ENCODE measurements around the gene LAMTOR2. TPM values are rescaled to one million over a fixed set of nuclear protein-coding genes. Genes with fewer than 3 reads are reported as not detected.
A peak's percentile ranks its signal among the peaks of the same experiment; 100 is the strongest.

Gene LAMTOR2
- total and polyA plus RNA-seq, 2 experiments from 2014 or later = 48.5 to 142 TPM

DNA sequence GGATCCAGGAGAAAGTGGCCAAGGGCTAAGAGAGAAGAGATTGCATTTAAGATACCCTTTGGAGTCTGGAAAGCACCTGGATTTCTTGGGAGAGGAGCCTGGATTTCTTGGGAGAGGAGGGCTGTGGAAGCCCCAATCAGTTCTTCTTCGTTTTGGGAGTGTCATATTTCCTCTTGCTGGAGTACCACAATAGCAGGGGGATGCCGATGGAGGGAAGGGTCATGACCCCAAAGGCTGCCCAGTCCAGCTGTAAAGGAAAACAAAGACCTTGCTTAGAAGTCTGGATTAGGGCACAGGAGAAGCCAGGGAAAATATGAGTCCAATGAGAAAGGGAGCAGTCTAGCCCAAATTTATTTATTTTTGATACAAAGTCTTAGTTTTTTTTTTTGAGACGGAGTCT, 45.2 kb upstream of the LAMTOR2 start:
- no peaks in the 10 kb centered on the region for H4K20me1 ChIP-seq (ENCODE audit: insufficient read depth, poor library complexity, severe bottlenecking)
- no peak overlapping the region for H2AFZ ChIP-seq
- H3K79me2 ChIP-seq = no peaks in the 10 kb centered on the region
- no peak overlapping the region for H3K4me2 ChIP-seq
- H3K36me3 ChIP-seq (replicated peaks; ENCODE audit: insufficient read depth, low read depth) = peaks cover 7% of the 10 kb centered on the region
- TF ChIP-seq EZH2phosphoT487 (IDR thresholded peaks at IDR 0.05; ENCODE audit: low read depth, severe bottlenecking, unreplicated experiment) = no peak
- TF ChIP-seq, protein P1, sequence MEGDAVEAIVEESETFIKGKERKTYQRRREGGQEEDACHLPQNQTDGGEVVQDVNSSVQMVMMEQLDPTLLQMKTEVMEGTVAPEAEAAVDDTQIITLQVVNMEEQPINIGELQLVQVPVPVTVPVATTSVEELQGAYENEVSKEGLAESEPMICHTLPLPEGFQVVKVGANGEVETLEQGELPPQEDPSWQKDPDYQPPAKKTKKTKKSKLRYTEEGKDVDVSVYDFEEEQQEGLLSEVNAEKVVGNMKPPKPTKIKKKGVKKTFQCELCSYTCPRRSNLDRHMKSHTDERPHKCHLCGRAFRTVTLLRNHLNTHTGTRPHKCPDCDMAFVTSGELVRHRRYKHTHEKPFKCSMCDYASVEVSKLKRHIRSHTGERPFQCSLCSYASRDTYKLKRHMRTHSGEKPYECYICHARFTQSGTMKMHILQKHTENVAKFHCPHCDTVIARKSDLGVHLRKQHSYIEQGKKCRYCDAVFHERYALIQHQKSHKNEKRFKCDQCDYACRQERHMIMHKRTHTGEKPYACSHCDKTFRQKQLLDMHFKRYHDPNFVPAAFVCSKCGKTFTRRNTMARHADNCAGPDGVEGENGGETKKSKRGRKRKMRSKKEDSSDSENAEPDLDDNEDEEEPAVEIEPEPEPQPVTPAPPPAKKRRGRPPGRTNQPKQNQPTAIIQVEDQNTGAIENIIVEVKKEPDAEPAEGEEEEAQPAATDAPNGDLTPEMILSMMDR (IDR thresholded peaks at IDR 0.05; ENCODE audit: poor library complexity) = no peak
- no peak for TF ChIP-seq EZH2 (IDR thresholded peaks at IDR 0.05; ENCODE audit: borderline replicate concordance)
- DNase-seq (ENCODE audit: low spot score) = no peak
- peak overlapping the region; percentile 3 for H3K27ac ChIP-seq
- H3K9me3 ChIP-seq (ENCODE audit: low read depth) = no peaks in the 10 kb centered on the region
- no peaks in the 10 kb centered on the region for H3K9me2 ChIP-seq (replicated peaks; ENCODE audit: insufficient read depth)
- H3K4me1 ChIP-seq (ENCODE audit: insufficient read depth) = no peaks in the 10 kb centered on the region
- H3K4me3 ChIP-seq = no peak overlapping the region
- no peaks in the 10 kb centered on the region for H3K27me3 ChIP-seq
- WGBS (ENCODE audit: low lambda C conversion rate, missing lambda C conversion rate) = 58% methylated on average over 3 of the region's 3 CpGs

DNA sequence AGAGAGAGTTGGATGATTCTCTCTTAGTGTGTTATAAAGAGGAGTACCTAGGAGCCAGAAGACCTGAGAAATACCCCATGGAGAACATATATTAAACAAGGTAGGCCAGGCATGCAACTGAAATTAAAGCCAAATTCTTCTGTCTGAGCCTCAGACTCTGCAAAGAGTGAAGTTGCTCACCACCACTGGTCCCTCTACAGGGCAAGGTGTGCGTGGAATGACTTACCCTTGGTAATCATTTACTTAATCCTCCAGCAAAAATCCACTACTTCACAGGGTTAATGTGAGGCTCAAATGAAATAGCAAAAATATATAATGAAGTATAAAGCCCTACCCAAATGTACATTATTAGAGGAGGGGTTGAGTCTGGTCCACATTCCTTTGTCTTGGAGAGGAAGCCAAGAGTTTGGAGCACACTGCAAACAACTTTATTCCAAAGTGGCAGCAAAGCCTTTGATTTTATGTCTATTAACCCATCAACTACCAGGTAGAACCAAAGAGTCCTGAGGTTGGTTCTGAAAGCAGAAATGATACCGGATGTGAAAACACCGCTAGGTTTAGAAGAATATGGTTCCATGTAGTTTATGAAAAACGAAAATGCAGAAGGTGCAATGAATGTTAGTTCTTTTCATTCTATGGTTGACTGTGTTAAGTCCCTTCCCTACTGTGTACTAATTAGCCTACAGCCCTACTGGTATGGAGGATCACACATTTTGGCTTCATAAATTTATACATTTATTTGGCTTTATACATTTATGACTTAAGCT, 42.3 kb upstream of the LAMTOR2 start:
- 90% methylated on average over 4 of the region's 4 CpGs for WGBS (ENCODE audit: low lambda C conversion rate, missing lambda C conversion rate)
- no peaks in the 10 kb centered on the region for H4K20me1 ChIP-seq (ENCODE audit: insufficient read depth, poor library complexity, severe bottlenecking)
- H3K4me1 ChIP-seq (ENCODE audit: insufficient read depth) = no peaks in the 10 kb centered on the region
- no peaks in the 10 kb centered on the region for H3K9me3 ChIP-seq (ENCODE audit: low read depth)
- no peaks in the 10 kb centered on the region for H3K27me3 ChIP-seq
- peaks cover 16% of the 10 kb centered on the region for H3K79me2 ChIP-seq
- no peaks in the 10 kb centered on the region for H3K9me2 ChIP-seq (replicated peaks; ENCODE audit: insufficient read depth)
- peaks cover 7% of the 10 kb centered on the region for H3K36me3 ChIP-seq (replicated peaks; ENCODE audit: insufficient read depth, low read depth)
- H3K4me3 ChIP-seq = no peak overlapping the region
- TF ChIP-seq, protein P1 (IDR thresholded peaks at IDR 0.05; ENCODE audit: poor library complexity) = no peak
- TF ChIP-seq EZH2phosphoT487 (IDR thresholded peaks at IDR 0.05; ENCODE audit: low read depth, severe bottlenecking, unreplicated experiment) (no peak), EZH2 (IDR thresholded peaks at IDR 0.05; ENCODE audit: borderline replicate concordance) (no peak)
- no peak overlapping the region for H2AFZ ChIP-seq
- DNase-seq (ENCODE audit: low spot score) = no peak
- no peak overlapping the region for H3K4me2 ChIP-seq
- no peak overlapping the region for H3K27ac ChIP-seq

DNA sequence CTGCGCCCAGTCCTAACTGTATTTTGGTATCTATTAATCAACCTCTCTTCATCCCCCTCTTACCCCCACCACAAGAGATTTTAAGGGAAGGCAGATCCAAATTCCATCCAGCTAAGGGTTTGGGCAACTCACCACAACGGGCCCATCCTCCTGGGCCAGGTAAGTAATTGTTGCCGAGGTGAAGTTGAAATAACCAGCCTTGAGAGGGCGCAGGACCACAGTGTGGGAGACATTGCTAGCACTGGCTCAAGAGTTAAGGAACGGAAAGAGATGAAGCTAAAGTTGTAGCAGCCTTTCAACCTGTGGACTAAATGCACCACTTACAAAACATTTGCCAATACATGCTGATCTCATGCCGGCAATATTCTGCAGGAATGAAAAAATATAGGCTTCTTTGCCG, 39.8 kb upstream of the LAMTOR2 start:
- Histone ChIP-seq H3K4me2 (no peak overlapping the region), H4K20me1 (ENCODE audit: insufficient read depth, poor library complexity, severe bottlenecking) (no peaks in the 10 kb centered on the region), H3K27ac (no peak overlapping the region), H3K36me3 (replicated peaks; ENCODE audit: insufficient read depth, low read depth) (peaks cover 7% of the 10 kb centered on the region), H3K4me1 (ENCODE audit: insufficient read depth) (peaks cover 8% of the 10 kb centered on the region), H3K27me3 (no peaks in the 10 kb centered on the region), H3K4me3 (no peak overlapping the region), H3K9me2 (replicated peaks; ENCODE audit: insufficient read depth) (no peaks in the 10 kb centered on the region), H3K79me2 (peaks cover 40% of the 10 kb centered on the region), H2AFZ (no peak overlapping the region), H3K9me3 (ENCODE audit: low read depth) (no peaks in the 10 kb centered on the region)
- no peak for DNase-seq (ENCODE audit: low spot score)
- WGBS (ENCODE audit: low lambda C conversion rate, missing lambda C conversion rate) = 92% methylated on average over 7 of the region's 7 CpGs
- TF ChIP-seq EZH2phosphoT487 (IDR thresholded peaks at IDR 0.05; ENCODE audit: low read depth, severe bottlenecking, unreplicated experiment) = no peak
- TF ChIP-seq, protein P1 (IDR thresholded peaks at IDR 0.05; ENCODE audit: poor library complexity) = no peak
- no peak for TF ChIP-seq EZH2 (IDR thresholded peaks at IDR 0.05; ENCODE audit: borderline replicate concordance)
